Endothelial cell of umbilical vein (primary cell): ENCODE measurements around the gene IFIT1B. TPM values are rescaled to one million over a fixed set of nuclear protein-coding genes. Genes with fewer than 3 reads are reported as not detected.

Source experiments
- BruUV-seq: library from RNA; stranded (reverse); fragments of 400-500 nt; replicated peaks from 2 replicates; lab custom pipeline; 2021; lab: Mats Ljungman, UMichigan
- CTCF ChIA-PET: fragments of 300-600, 350-600 bp; sonication (Branson Sonifier 250); formaldehyde crosslinking; loops from one replicate; lab custom pipeline; 2021; ENCODE audit warnings: antibody characterized with exemption, inconsistent platforms; lab: Charles Lee
- POLR2A ChIA-PET: fragments of 300-600, 350-600 bp; sonication (Branson Sonifier 250); formaldehyde crosslinking; loops from one replicate; lab custom pipeline; 2021; ENCODE audit warnings: antibody characterized with exemption, inconsistent platforms; lab: Charles Lee
- DNase-seq: peaks from one replicate; pipeline ENCODE4 v3.0.0-alpha.2; 2011; ENCODE audit warnings: low read depth, low spot score
- FAIRE-seq: peaks from 2 replicates; lab custom pipeline; 2011; peaks lifted over from hg19 to GRCh38; lab: Jason Lieb, UNC
- H2AFZ ChIP-seq: 2 replicates; pipeline ENCODE4 v1.6.0; 2012; ENCODE audit warnings: low read depth, low read length, control low read depth, inconsistent platforms
- H3K27ac ChIP-seq: 2 replicates; pipeline ENCODE4 v1.5.1; 2011; ENCODE audit warnings: low read depth, mild to moderate bottlenecking, control low read depth, low read length, moderate library complexity; ENCODE audit not compliant: insufficient read depth
- H3K27me3 ChIP-seq, 2 experiments: 2 replicates each; pipeline versions ENCODE4 v1.6.0 to v1.6.1; 2011; ENCODE audit warnings: low read length in 2 of 2, mixed read lengths in 1 of 2; ENCODE audit not compliant: control insufficient read depth in 2 of 2, insufficient read depth in 2 of 2
- H3K36me3 ChIP-seq, 2 experiments: 2 replicates in 1 of 2; 3 replicates in 1 of 2; pipeline ENCODE4 v1.5.1; 2011; ENCODE audit warnings: low read length in 2 of 2, mild to moderate bottlenecking in 1 of 2, moderate library complexity in 1 of 2; ENCODE audit not compliant: control insufficient read depth in 2 of 2, insufficient read depth in 2 of 2; ENCODE audit errors: extremely low read depth in 1 of 2
- H3K4me1 ChIP-seq: 3 replicates; pipeline ENCODE4 v1.5.1; 2011; ENCODE audit warnings: mild to moderate bottlenecking, low read length; ENCODE audit not compliant: control insufficient read depth, insufficient read depth; ENCODE audit errors: extremely low read depth
- H3K4me2 ChIP-seq: 2 replicates; pipeline ENCODE4 v1.6.1; 2011; ENCODE audit warnings: low read length, control low read depth, mixed read lengths; ENCODE audit not compliant: insufficient read depth
- H3K4me3 ChIP-seq, 3 experiments: fragments of 200-600 bp in 1 of 3; sonication (generic), shearing (Covaris generic) in 1 of 3; replicated peaks in 1 of 3; 2 replicates each; pipeline ENCODE4 v1.5.1; 2011 to 2016; ENCODE audit warnings: control low read depth in 3 of 3, low read length in 3 of 3, mild to moderate bottlenecking in 2 of 3, inconsistent platforms in 1 of 3, low read depth in 1 of 3, moderate library complexity in 1 of 3; ENCODE audit not compliant: insufficient read depth in 1 of 3
- H3K79me2 ChIP-seq: 2 replicates; pipeline ENCODE4 v1.6.0; 2012; ENCODE audit warnings: low read length, inconsistent platforms; ENCODE audit not compliant: control insufficient read depth, insufficient read depth
- H3K9ac ChIP-seq: replicated peaks from 2 replicates; pipeline ENCODE3; 2011; ENCODE audit warnings: low read length, control low read depth; ENCODE audit not compliant: insufficient read depth; ENCODE audit errors: extremely low read depth
- H3K9me1 ChIP-seq: replicated peaks from 3 replicates; pipeline ENCODE4 v1.6.0; 2011; ENCODE audit warnings: mild to moderate bottlenecking, low read length; ENCODE audit not compliant: control insufficient read depth, insufficient read depth; ENCODE audit errors: extremely low read depth
- H3K9me3 ChIP-seq: replicated peaks from 2 replicates; pipeline ENCODE4 v1.5.1; 2012; ENCODE audit warnings: low read length, inconsistent platforms; ENCODE audit not compliant: control insufficient read depth, insufficient read depth
- H4K20me1 ChIP-seq: replicated peaks from 2 replicates; pipeline ENCODE3; 2011; ENCODE audit warnings: mild to moderate bottlenecking, low read length; ENCODE audit not compliant: control insufficient read depth, insufficient read depth; ENCODE audit errors: extremely low read depth
- CTCF ChIP-seq, 2 donors: IDR thresholded peaks; 1 replicate in 1 of 2; 2 replicates in 1 of 2; pipeline ENCODE4 v1.5.1; 2011; ENCODE audit warnings: low read length in 2 of 2, mild to moderate bottlenecking in 2 of 2, moderate library complexity in 2 of 2, control low read depth in 1 of 2, inconsistent platforms in 1 of 2, low read depth in 1 of 2; ENCODE audit not compliant: insufficient read depth in 1 of 2; ENCODE audit errors: extremely low read depth in 1 of 2
- EZH2 ChIP-seq: IDR thresholded peaks from 2 replicates; pipeline ENCODE4 v1.6.1; 2012; ENCODE audit warnings: borderline replicate concordance, low read depth, mild to moderate bottlenecking, moderate library complexity, low read length, inconsistent platforms; ENCODE audit not compliant: severe bottlenecking
- FOS ChIP-seq: IDR thresholded peaks from 2 replicates; pipeline ENCODE4 v1.6.1; 2011; ENCODE audit warnings: mild to moderate bottlenecking, low read length, moderate library complexity, borderline replicate concordance; ENCODE audit not compliant: insufficient read depth
- GATA2 ChIP-seq: IDR thresholded peaks from 2 replicates; pipeline ENCODE4 v1.7.0; 2011; ENCODE audit warnings: low read depth, mild to moderate bottlenecking, moderate library complexity, mixed read lengths, low read length; ENCODE audit not compliant: insufficient read length, insufficient read depth
- JUN ChIP-seq: IDR thresholded peaks from 2 replicates; pipeline ENCODE4 v1.6.1; 2011; ENCODE audit warnings: borderline replicate concordance, low read depth; ENCODE audit not compliant: insufficient read length, insufficient read depth
- MYC ChIP-seq: IDR thresholded peaks from one replicate; pipeline ENCODE4 v1.6.1; 2011; ENCODE audit warnings: mild to moderate bottlenecking, low read depth, low read length
- POLR2A ChIP-seq: IDR thresholded peaks from 2 replicates; pipeline ENCODE4 v1.6.1; 2012; ENCODE audit warnings: low read depth, mild to moderate bottlenecking, control low read depth, low read length
- dilution Hi-C: fragments of 300-500 bp; cut with MboI; formaldehyde crosslinking; loops from one replicate; pipeline ENCODE4 v1.15.0; 2019; ENCODE audit warnings: low sequenced_read_pairs; ENCODE audit not compliant: extremely low pct_ligation_motif_present
- intact Hi-C: fragments of 100-400 bp; cut with micrococcal nuclease; formaldehyde crosslinking; loops from one replicate; pipeline ENCODE4 v1.10.0; 2022
- polyA plus RNA-seq, 4 experiments: library from polyadenylated mRNA; depleted of rRNA in 3 of 4; stranded (reverse) in 3 of 4; unstranded in 1 of 4; fragments of >200 nt; gene quantifications; 2 replicates each; pipeline versions ENCODE4 v1.2.1 to v1.2.3, GENCODE V29; 2011 to 2012; ENCODE audit warnings: missing spikeins in 1 of 4
- total RNA-seq: library from RNA; stranded (reverse); gene quantifications from 2 replicates; pipeline ENCODE4 v1.2.3, GENCODE V29; 2021
- TF ChIP-seq, protein P1 (sequence below): IDR thresholded peaks from 2 replicates; pipeline ENCODE4 v1.6.1; 2011; ENCODE audit not compliant: insufficient read depth, insufficient read length

Gene IFIT1B
- total and polyA plus RNA-seq, 2 donors (not counting 3 experiments of a cell fraction or from before 2014, with no cell fraction given) = not detected

GRCh38 chr10:89416465-89416864, 38.6 kb downstream of the IFIT1B start:
- no peaks in the 10 kb centered on the region for H4K20me1 ChIP-seq
- no peaks in the 10 kb centered on the region for H3K79me2 ChIP-seq
- H2AFZ ChIP-seq = no peak overlapping the region
- H3K9me1 ChIP-seq = no peaks in the 10 kb centered on the region
- POLR2A ChIA-PET = no interaction called here
- TF ChIP-seq GATA2 = no peak
- TF ChIP-seq FOS = no peak
- no peak for TF ChIP-seq JUN
- TF ChIP-seq POLR2A = no peak
- no peak for TF ChIP-seq CTCF (IDR thresholded peaks at IDR 0.05; ENCODE audit: extremely low read depth in 1 of 2, insufficient read depth in 1 of 2, low read depth in 1 of 2, low read length in 2 of 2)
- TF ChIP-seq EZH2 = no peak
- TF ChIP-seq MYC = no peak
- TF ChIP-seq, protein P1, sequence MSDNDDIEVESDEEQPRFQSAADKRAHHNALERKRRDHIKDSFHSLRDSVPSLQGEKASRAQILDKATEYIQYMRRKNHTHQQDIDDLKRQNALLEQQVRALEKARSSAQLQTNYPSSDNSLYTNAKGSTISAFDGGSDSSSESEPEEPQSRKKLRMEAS = no peak
- dilution Hi-C loops = no loop called here
- no peak overlapping the region for H3K27ac ChIP-seq
- no TSS peak for BruUV-seq
- no peaks in the 10 kb centered on the region for H3K36me3 ChIP-seq
- intact Hi-C loops = no loop called here
- DNase-seq (no peak), FAIRE-seq (no peak)
- H3K4me2 ChIP-seq = no peak overlapping the region
- H3K4me3 ChIP-seq = no peak overlapping the region
- CTCF ChIA-PET = no interaction called here
- no peaks in the 10 kb centered on the region for H3K9me3 ChIP-seq
- no peak overlapping the region for H3K9ac ChIP-seq
- no peaks in the 10 kb centered on the region for H3K4me1 ChIP-seq
- H3K27me3 ChIP-seq = no peaks in the 10 kb centered on the region
